HFFc6 (cell line): ENCODE measurements around the gene LYRM9. TPM values are rescaled to one million over a fixed set of nuclear protein-coding genes. Genes with fewer than 3 reads are reported as not detected.

Experiments
- DNase-seq: peaks from one replicate; pipeline ENCODE4 v3.0.0-alpha.2; 2018
- H3K27ac Mint-ChIP-seq: 2 replicates; pipeline ENCODE4 v1.8.0; 2020; ENCODE audit warnings: mild to moderate bottlenecking, mixed read lengths
- H3K27me3 Mint-ChIP-seq: 2 replicates; pipeline ENCODE4 v1.8.0; 2021; ENCODE audit warnings: mild to moderate bottlenecking, moderate library complexity, mixed read lengths; ENCODE audit not compliant: insufficient read depth
- H3K36me3 Mint-ChIP-seq: 2 replicates; pipeline ENCODE4 v1.8.0; 2021; ENCODE audit warnings: low read depth, mixed read lengths
- H3K4me1 Mint-ChIP-seq: 2 replicates; pipeline ENCODE4 v1.8.0; 2020; ENCODE audit warnings: low read depth, mixed read lengths
- H3K4me3 Mint-ChIP-seq: 2 replicates; pipeline ENCODE4 v1.8.0; 2020; ENCODE audit warnings: mild to moderate bottlenecking, moderate library complexity, mixed read lengths
- H3K9me3 Mint-ChIP-seq: 2 replicates; pipeline ENCODE4 v1.8.0; 2020; ENCODE audit warnings: mild to moderate bottlenecking, mixed read lengths
- CTCF ChIP-seq: fragments of 200-600 bp; sonication (generic); IDR thresholded peaks from 2 replicates; pipeline ENCODE4 v1.5.0; 2021; ENCODE audit warnings: antibody characterized with exemption, mild to moderate bottlenecking
- total RNA-seq, 6 experiments: library from RNA; stranded (reverse); fragmentation: NEBNext Ultra II Directional; extraction: Animal tissue kit (Norgen Biotek cat#: 25700); gene quantifications; 2 replicates in 1 of 6; 3 replicates in 5 of 6; pipeline ENCODE4 v1.2.3, GENCODE V29; 2021

The LYRM9 gene
- total RNA-seq, 6 experiments from 2014 or later: 2.2 to 3.6 (median 2.9) TPM

DNA sequence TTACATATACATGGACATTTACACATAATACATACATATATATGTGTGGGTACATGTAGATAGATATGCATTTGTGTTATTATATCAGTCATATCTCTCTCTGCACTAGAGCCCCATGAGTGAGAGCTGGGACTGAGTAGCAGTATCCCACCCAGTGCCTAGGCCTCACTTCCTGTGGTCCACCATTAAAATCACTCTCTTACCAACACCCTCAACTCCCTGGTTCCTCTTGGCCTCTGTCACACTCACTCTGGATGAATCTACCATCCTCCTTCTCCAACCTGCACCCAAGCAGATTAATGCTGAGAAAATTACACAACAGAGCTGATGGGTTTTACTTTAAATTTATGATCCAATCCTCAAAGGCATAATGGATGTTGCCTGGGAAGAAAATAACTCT is 4.9 kb upstream of the LYRM9 start:
- no peak overlapping the region for H3K27ac Mint-ChIP-seq
- H3K36me3 Mint-ChIP-seq: no peaks in the 10 kb centered on the region
- DNase-seq: no peak
- peaks cover 12% of the 10 kb centered on the region for H3K4me1 Mint-ChIP-seq
- no peaks in the 10 kb centered on the region for H3K9me3 Mint-ChIP-seq
- H3K4me3 Mint-ChIP-seq: no peak overlapping the region
- TF ChIP-seq CTCF: no peak
- peaks cover 11% of the 10 kb centered on the region for H3K27me3 Mint-ChIP-seq

DNA sequence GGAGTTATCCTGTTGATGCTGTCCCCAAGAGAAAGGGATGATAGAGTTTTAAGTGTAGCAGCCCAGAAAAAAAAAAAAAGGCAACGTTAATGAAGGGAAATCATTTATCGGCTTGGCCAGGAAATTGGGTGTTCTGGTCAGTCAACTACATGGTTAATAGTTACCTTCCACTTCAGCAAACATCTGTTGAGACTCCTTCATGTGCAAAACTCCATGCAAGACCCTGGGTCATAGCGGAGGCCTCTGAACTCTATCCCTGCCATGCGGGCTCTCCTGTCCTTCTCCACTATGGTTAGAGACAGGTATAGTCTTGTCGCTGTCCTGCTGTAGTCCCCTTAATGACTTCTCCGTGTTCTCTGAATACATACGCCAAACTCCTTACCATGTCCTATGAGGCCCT is 3.5 kb upstream of the LYRM9 start:
- peaks cover 17% of the 10 kb centered on the region for H3K4me1 Mint-ChIP-seq
- no peak for DNase-seq
- H3K4me3 Mint-ChIP-seq: no peak overlapping the region
- peaks cover 11% of the 10 kb centered on the region for H3K27me3 Mint-ChIP-seq
- TF ChIP-seq CTCF: no peak
- no peak overlapping the region for H3K27ac Mint-ChIP-seq
- no peaks in the 10 kb centered on the region for H3K9me3 Mint-ChIP-seq
- no peaks in the 10 kb centered on the region for H3K36me3 Mint-ChIP-seq

GRCh38 chr17:27895940-27896535 is 2.9 kb upstream of the LYRM9 start:
- H3K36me3 Mint-ChIP-seq: no peaks in the 10 kb centered on the region
- H3K27ac Mint-ChIP-seq: no peak overlapping the region
- TF ChIP-seq CTCF: no peak
- no peak overlapping the region for H3K4me3 Mint-ChIP-seq
- no peaks in the 10 kb centered on the region for H3K9me3 Mint-ChIP-seq
- peaks cover 17% of the 10 kb centered on the region for H3K4me1 Mint-ChIP-seq
- DNase-seq: no peak
- H3K27me3 Mint-ChIP-seq: peaks cover 11% of the 10 kb centered on the region

- no peak for TF ChIP-seq CTCF
- peaks cover 11% of the 10 kb centered on the region for H3K27me3 Mint-ChIP-seq
- H3K27ac Mint-ChIP-seq: no peak overlapping the region
- H3K4me1 Mint-ChIP-seq: peaks cover 17% of the 10 kb centered on the region
- DNase-seq: no peak
- H3K4me3 Mint-ChIP-seq: no peak overlapping the region
- H3K36me3 Mint-ChIP-seq: no peaks in the 10 kb centered on the region
- H3K9me3 Mint-ChIP-seq: no peaks in the 10 kb centered on the region
Measured at GRCh38 chr17:27895123-27895895, 2.1 kb upstream of the LYRM9 start.

GRCh38 chr17:27893841-27894503 is 807 bp upstream of the LYRM9 start:
- Mint-ChIP-seq H3K36me3 (no peaks in the 10 kb centered on the region), H3K4me1 (peaks cover 24% of the 10 kb centered on the region), H3K27me3 (peaks cover 11% of the 10 kb centered on the region), H3K4me3 (peak overlapping the region; percentile 82), H3K27ac (no peak overlapping the region), H3K9me3 (no peaks in the 10 kb centered on the region)
- DNase-seq: no peak
- no peak for TF ChIP-seq CTCF
